Measurements from ENCODE around the gene PUDP.

PUDP gene

DNA sequence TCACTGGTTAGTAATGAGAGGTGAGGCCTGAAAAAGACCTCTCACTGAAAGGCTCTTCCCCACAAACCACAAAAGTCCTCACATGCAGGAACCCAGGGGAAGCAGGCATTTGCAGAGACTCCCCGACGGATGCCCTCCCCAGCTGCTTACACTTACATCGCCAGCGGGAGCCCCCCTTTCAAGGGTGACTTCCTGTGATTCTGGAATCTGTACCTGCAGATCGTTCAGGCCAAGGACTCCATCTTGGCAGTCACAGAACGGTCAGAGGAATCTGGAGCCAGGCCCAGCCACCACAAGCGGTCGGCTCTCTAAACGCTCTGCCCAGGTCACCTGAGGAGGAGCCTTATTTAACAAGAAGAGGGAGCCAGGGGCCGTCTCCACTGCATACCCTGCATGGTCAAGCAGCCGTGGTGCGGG lies 71.7 kb downstream of the PUDP start:
- no peak for DNase-seq (ENCODE audit: low read depth in 4 of 4, low spot score in 1 of 4)

DNA sequence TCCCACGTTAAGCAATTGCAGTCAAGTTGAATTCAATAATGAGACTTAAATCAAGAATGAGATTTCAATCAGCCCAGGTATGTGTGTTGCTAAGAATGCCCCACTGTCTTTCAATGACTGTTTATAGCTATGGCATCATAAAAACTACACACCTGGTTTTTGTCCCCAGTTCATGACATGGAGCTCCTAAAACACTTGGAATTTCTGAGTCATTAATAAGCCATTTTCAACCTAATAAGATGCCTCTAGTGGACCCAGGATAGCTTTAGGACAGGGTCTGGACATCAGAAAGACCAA lies 73.1 kb downstream of the PUDP start:
- DNase-seq (ENCODE audit: low read depth in 4 of 4, low spot score in 1 of 4): no peak

DNA sequence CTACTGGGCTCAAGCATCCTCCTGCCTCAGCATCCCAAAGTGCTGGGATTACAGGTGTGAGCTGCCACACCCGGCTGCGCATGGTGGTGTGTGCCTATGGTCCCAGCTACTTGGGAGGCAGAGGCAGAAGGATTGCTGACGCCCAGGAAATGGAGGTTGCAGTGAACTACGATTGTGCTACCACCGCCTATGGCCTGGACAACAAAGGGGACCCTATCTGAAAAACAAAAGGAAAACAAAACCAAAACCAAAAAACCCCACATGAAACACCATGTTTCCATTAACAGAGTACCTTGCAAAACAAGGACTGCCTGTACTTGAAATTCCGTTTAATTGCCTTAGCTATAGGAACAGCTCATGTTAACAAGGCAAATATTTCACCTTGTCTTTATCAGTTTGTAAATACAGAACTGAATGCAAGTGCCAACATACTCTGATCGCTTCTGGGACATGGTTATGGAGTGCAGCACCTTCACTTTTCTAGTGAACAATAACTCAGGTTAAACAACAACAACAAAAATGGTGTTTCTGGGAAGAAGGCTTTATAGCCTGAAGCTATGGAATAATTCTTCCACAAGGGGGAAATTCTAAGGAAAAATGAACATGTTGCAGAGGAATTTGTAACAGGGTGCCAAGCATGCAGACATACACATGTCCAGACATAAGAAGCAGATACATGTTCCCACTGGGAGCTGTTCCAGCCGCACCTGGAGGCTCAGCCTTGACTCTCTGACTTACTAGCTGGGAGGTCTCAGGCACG lies 73.6 kb downstream of the PUDP start:
- DNase-seq (ENCODE audit: low read depth in 4 of 4, low spot score in 1 of 4): no peak

DNA sequence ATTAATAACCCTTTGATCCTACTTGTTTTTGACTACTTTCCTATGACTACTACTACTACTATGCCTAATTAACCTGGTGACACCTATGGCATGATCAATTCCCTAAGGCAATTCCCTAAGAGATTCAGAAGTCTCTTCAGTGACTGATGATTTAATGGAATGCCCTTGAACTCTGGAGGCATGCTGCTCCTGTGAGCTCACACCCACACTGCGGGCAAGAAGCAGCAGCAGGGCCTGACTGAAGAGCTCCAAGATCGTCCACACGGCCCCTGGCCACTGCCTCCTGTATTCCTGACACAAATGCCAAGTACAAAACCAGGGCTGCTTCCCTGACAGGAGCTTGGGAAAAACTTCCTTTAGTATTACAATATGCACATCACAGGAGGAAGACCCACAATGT lies 74.6 kb downstream of the PUDP start:
- DNase-seq (ENCODE audit: low read depth in 4 of 4, low spot score in 1 of 4): no peak

DNA sequence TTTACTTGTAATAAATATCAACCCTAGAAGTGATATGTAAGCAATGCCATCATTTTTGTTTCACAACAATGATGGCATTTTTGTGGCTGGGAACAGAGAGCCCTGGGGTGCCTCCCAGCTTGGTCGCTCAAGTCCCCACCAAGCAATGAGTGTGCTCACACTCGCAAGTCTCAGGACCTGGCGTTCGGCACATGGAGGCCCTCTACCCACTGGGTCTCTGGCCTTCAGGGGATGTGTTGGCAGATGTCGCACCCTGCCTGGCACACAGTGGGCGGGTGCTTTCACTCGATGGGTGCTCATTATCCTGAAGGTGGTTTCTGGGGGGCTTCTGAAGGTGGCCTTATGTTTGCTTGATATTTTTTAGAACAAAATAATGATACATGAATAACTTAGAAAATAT lies 75.1 kb downstream of the PUDP start:
- DNase-seq (ENCODE audit: low read depth in 4 of 4, low spot score in 1 of 4): no peak

DNA sequence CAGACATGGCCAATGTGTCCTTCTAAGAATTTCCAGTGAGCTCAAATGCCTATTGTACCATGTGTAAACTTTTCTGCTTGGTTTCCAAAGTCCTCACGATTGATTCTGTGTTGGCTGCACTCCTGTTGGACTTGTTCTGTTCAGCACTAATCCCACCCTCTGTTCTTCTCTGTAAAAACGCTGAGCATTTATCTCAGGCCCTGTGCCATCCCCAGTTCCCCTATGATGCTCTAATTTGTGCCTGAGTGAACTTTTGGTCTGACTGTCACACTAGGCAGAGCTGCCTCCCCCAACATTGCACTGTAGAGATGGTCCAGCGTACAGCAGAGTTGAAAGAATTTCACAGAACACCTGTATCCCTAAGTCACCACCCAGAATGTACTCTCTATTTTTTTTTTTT lies 76.6 kb downstream of the PUDP start:
- no peak for DNase-seq (ENCODE audit: low read depth in 4 of 4, low spot score in 1 of 4)

DNA sequence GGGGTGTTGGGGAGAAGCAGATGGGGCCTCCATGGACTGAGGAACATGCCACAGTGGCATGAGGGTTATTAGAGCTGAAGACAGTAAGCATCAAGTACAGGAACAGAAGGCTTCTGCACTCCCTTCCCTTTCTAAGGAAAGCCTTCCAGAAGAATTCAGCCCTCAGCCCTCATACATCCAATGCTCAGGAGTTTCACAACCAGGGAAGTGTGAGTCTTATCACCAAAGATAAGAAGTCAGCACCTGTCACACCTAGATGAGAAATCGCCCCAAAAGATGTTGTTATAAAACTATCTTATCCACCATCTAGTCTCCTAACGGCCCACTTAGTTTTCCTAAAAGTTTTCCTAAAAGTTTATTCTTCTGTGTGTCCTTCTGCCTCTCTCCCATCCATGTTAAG lies 78.4 kb downstream of the PUDP start:
- DNase-seq (ENCODE audit: low read depth in 4 of 4, low spot score in 1 of 4): no peak

DNA sequence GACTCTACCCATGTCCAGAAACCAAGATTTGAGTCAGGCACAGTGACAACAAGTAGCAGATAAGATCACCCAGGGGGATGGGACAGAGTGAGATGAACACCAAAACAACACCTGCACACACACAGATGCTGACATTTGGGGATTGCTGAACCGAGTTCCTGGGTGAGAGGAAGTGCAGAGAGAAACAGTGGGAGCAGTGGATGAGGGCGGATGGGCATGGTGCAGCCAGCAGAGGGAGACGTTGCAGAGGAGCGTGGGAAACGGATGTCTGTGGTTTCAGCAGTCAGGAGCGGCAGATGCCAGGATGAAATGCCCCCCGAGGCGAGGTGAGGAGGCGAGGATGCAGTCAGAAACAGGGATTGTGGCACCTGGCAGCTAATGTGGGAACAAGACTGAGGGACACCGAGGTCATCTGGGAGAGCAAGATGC lies 79.0 kb downstream of the PUDP start:
- DNase-seq (ENCODE audit: low read depth in 4 of 4, low spot score in 1 of 4): no peak

DNA sequence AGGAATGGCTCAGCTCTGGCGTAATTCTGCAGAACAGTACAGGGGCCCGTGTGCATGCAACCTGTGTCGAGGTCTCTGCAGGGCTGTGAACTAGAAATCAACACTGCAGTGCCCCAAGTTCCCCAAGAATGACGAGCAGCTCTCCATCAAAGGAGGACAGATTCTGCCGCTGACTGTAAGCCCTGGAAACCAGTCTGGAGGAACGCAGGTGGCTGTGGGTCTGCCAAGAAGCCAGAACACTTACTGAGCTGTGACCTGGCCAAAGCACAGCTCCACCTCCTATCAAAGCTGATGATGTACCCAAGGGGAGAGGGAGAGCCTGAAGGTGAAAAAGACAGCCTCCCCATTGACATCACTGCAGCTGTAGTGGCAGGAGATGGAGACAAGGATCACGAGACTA lies 80.7 kb downstream of the PUDP start:
- no peak for DNase-seq (ENCODE audit: low read depth in 4 of 4, low spot score in 1 of 4)

DNA sequence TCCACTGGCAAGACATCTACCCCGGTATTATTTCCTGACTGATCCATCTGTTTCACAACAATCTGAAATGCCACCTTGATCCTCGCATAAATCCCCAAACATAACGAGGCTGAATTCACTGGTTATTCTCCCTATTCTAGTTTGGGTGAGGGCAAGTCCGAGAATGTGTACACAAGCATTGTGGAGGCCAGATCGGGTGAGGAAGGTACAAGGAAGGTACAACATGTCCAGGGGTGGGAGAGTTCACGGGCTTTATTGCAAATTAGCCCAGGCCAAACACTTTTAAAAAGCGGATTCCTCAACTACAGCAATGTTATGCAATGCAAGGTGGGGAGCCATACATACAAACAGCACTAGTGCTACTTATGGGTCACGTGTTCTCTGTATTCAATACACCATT lies 82.5 kb downstream of the PUDP start:
- DNase-seq (ENCODE audit: low read depth in 4 of 4, low spot score in 1 of 4): no peak

DNA sequence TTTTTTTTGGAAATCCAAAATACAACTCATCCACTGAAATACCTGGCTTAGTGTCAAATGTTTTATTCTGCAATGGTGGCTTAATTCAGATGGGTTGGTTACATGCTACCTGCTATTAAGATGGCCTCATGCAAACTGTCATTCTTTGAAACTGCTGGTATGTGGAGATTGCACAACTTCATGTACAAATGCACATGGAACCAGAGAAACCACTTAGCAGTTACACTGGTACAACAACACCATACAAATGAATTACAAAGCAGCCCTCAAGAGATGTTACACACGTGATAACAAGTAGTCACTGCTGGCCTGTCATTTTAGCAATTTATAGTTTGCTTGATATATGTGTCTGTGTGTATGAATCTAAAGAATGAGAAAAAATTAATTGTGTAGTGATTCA lies 85.0 kb downstream of the PUDP start:
- DNase-seq (ENCODE audit: low read depth in 4 of 4, low spot score in 1 of 4): no peak

DNA sequence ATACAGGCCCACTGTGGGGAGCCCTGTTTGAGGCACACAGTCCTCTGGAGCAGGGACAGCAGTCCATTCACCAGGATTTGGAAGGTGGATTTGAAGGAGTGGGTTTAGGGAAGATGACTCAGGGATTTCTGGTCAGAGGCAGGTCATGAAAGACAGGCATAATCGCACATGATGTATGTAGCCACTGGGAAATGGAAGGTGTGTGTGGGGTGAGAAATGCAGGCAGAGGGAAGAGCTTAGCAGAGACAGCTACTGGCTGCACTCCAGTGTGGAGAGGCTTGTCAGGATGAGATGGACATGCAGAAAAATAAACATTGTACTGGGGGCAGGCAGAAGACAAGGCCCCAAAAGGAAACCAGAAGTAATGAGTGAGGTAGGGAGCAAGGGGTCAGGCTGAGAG lies 85.7 kb downstream of the PUDP start:
- DNase-seq (ENCODE audit: low read depth in 4 of 4, low spot score in 1 of 4): no peak

DNA sequence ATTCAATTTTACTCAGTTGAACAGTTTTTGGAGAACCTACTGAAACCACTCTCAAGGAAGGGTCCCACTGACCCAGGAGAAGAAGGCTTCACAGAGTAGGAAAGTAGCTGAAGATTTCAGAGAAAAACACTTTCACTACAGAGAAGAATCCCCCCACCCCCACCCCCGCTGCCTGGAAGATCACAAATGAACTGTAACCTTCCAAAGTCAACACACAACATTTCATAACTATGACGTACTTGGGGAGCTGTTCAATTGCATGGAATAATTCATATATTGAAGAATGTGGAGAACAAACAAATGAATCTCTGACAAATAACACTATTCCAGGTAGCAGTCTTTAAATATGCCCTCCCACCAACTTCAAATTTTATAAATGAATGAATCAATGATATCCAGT lies 86.5 kb downstream of the PUDP start:
- DNase-seq (ENCODE audit: low read depth in 4 of 4, low spot score in 1 of 4): no peak

DNA sequence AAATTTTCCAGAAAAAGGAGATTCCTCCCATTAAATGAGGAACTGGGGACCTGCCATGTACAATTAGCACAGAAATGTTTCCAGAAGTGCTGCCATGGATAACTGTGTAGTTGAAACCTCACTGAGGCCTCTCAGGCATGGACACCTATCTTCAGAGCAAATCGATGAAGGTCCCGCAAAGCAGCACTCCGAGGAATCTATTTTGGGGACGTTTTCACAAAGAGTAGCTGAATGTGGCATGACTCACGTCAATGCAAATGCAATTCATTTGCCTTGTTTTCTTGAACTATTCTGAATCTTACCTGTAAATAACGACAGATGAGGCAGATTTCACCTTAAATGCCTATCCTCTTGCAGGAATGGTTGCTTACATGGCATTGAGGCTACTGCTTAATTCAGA lies 87.5 kb downstream of the PUDP start:
- DNase-seq (ENCODE audit: low read depth in 4 of 4, low spot score in 1 of 4): no peak

DNA sequence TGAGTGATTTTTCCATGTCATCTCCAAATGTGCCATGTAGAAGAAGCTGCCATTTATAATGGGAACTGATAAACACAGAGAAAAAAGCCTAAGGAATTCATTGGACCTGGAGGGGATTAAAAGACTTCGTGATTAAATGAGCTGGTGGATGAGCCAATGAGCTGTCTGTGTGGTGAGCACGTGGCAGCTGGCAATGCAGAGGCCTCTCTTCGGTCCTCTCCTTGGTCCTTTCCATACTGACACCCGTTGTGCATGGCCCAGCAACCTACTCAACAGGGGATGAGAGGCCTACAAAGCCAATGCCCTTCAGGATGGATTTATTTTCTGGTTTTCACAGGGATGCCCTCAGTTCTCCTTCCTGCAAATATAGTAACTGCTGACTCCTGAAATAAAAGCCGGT lies 88.1 kb downstream of the PUDP start:
- DNase-seq (ENCODE audit: low read depth in 4 of 4, low spot score in 1 of 4): no peak

DNA sequence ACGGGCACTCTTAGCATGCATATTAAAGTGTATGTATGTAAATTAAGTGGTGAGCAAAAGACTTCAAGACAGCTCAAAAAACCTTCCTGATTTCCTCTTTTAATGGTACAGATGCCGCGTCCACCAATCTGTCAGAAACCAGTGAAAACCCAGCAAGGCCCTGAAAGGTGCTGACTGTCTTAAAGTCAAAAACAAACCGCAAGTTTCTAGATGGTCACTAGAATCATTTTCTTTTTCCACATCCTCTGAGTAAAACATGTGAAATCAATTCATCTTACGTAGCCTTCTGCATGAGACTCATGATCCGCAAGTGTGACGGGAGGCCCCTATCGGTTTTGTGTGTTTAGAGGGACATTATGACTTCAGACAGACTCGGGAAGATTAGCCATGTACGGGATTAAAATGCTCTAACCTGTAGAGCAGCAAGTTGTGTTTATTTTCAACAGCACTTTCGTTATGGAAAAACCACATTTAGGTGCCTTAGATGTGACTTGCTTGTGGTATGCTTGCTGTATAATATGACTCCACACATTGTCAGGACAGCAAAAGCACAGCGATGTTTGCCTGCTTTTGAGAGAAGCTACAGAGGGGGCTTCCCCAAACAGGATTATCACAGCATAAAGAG lies 88.6 kb downstream of the PUDP start:
- DNase-seq (ENCODE audit: low read depth in 4 of 4, low spot score in 1 of 4): no peak

DNA sequence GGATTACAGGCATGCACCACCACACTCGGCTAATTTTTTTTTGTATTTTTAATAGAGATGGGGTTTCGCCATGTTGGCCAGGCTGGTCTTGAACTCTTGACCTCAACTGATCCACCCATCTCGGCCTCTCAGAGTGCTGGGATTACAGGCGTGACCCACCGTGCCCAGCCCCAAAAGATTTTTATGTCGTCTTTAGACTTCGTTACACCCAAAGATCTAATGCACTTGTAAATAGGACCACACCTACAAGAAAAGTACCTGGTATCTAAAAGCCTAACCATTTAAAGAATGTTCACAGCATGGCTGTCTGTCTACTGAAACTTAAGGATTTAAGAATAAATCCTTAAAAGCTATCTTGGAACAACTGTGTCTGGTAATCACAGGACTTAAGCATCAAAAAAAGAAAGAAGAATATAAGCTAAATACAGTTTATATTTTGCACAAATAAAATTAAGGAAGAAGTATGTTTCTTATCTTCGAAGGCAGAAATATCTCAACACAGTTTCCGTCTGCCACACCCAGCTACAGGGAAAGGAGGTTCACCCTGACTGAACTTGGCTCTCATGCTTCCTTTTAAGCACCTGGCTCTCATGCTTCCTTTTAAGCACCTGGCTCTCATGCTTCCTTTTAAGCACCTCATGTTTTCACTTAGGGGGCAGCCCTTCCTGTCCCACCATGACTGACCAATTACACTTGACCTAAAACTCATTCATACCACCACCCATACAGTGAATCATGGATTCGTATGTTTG lies 92.4 kb downstream of the PUDP start:
- DNase-seq (ENCODE audit: low read depth in 4 of 4, low spot score in 1 of 4): no peak

DNA sequence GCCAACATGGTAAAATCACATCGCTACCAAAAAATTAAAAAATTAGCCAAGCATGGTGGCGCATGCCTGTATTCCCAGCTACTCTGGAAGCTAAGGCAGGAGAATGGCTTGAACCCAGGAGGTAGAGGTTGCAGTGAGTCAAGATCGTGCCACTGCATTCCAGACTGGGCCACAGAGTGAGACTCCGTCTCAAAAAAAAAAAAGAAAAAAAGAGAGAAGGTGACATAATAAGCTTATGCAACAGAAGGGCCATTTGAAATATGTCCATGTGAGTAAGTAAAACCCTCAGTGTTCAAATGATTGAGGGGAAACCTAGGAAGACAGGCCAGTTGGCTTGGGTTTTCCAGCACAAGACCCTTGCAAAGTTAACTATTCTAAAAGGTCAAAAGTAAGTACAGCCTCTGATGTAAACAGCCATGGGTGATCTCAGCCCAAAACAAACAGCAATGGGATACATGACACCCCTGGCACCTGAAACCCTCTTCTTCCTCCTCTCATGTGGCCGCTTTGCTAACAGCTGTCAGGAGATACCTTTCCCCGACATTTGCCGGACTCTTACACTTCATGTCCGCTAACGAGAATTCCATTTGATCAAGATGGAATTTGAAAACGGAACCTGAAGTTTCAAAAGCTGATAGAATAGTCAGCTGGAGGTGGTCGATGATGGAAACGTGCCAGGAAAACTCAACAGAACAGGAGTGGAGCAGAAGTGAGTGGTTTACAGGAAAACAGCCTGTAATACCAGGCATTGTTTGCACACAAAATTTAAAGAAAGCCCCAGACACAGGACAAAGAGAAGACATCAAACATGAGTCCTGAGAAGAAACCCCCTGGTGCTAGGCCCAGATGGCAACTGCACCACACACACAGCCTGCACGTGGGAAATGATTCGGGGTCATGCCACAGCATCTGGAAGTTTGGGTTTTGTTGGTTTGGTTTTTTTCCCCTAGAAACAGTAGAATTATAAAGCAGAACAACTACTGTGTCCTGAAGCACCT lies 93.4 kb downstream of the PUDP start:
- DNase-seq (ENCODE audit: low read depth in 4 of 4, low spot score in 1 of 4): no peak

DNA sequence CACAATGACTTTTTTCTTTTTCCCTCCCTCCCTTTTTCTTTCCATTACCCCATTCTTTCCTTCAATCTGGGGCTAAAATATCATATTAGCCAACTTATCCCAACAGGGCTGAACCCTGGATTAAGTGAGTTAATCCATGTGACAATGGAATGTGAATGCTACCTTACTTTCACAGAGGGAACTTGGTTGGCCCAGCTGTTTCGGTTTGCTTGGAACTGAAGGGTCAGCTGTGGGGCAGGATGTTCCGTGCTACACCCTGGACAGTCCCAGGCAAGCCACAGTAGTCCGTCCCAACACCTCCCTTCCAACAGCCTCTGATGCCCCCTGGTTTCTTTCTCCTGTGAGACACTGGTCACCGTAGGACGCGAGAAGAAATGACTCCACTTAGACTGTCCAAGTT lies 95.4 kb downstream of the PUDP start:
- DNase-seq (ENCODE audit: low read depth in 4 of 4, low spot score in 1 of 4): no peak

DNA sequence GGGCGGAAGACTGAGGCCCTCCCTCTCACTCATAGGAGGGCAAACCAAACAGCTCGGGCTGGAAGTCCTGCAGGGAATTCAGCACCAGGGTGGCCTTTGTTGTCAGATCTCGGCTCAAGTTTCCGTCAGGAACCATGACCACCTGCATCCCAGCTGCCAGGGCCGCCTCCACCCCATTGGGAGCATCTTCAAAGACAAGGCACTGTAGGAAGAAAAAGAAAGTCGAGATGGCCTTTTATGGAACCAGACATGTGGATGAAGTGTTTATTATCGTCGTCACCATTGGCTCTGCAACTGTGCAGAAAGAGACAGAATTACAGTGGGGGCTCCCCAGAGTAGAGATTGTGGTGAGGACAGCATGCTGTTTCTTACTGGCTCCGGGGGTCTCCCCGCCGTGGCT lies 97.7 kb downstream of the PUDP start:
- DNase-seq (ENCODE audit: low read depth in 4 of 4, low spot score in 1 of 4): no peak

DNA sequence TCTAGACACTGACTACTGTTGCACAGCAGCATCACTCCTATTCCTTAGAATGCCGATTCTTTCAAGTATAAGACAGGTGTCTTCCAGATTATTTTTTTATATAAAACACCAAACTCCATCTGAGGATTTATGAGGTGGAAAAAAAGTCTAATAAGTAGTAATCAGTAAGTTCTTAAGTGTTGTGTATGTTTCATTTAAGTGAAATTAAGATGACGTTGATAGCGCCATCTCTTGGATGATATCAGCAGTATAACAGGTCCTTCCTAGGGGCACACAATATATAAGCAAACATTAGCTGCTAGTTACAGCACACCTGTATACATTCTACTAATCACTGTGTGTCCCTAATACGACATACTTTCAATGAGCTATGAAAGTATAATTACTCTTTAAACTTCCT lies 100.0 kb downstream of the PUDP start:
- no peak for DNase-seq (ENCODE audit: low read depth in 4 of 4, low spot score in 1 of 4)

Data from stimulated activated CD4-positive, alpha-beta T cell treated with anti-CD3 and anti-CD28 coated beads, Interleukin-1b, Interleukin-23, amount 100 ng/mL, for 24 hours (primary cell).